ENCODE data around the gene TMEM53.

The TMEM53 gene

DNA sequence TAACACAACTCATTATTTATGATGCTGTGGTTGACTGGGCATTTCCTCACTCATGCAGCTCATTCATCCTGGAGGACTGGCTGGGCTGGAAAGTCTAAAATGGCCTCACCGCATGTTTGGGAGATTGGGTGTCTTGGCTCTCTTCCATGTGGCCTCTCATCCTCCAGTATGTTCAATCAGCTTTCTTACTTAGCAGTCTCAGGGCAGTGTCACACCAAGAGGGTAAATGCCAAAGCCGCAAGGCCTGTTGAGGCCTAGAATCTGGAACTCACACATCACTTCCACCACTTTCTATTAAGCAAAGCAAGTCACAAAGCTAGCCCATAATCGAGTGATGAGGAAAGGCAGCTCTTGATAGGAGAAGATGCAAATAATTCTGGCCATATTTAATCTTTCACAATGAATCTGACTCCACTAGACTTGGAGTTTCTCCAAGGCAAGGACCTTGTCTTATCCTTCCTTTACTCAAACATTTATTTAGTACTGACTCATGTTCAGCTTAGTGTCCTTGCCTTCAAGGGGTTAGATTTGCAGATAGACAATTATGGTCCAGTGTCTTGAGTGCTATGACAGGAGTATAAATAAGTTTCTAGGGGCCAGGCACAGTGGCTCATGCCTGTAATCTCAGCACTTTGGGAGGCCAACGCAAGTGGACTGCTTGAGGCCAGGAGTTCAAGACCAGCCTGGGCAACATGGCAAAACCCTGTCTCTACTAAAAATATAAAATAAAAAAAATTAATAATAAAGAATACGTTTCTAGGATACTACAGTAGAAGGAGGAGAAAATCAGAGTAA is 45.1 kb downstream of the TMEM53 start:
- no peak for DNase-seq (ENCODE audit: low read depth)

GRCh38 chr1:44625348-44625747 is 48.9 kb downstream of the TMEM53 start:
- no peak for DNase-seq (ENCODE audit: low read depth)

DNA sequence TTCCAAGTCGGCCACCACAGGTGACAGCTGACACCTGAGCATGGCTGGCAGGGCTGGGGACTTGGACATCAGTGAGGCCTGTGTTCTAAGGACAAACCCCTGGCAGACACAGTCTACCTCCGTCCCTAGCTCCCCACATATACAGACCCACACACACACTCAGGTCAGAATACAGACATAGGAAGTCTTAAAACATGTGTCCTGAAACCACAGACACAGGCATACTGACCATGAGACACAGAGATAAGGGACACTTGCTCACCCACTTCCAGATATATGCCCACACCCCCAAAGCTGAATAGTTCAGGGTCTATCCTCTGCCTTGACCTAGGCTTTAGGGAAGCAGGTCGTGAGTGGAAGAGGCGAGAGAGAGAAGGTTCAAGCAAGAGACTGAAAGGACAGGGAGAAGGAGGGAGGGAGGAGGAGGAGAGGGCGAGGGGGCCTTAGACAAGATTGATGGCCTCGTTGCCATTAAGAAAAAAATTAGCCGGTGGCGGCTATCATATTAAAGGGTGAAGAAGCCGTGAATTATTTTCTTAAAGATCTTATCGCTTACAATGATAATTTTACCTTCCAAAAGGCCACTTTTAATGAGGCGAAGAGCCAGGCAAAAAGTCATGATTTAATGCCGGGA is 49.9 kb downstream of the TMEM53 start:
- DNase-seq (ENCODE audit: low read depth) = no peak

DNA sequence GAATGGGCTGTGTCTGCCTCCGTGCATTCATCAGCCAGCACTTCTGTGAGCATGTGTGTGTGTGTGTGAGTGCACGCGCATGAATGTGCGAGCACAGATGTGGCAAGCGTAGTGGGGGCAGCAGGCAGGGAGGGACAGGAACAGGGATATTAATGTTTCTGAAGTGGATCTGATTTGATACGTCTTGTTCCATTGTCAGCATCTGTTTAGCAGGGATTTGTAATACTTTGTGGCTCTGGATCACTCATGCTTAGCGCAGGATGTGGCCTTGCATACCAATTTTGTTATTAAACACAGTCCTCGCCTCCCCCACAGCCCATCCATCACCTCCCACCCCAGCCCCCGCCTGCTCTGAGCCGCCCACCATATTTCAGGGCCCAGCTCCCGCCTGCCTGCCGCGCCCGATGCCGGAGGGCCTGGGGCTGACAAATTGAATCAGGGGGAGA is 52.4 kb downstream of the TMEM53 start:
- no peak for DNase-seq (ENCODE audit: low read depth)

- no peak for DNase-seq (ENCODE audit: low read depth)
Observed at GRCh38 chr1:44620072-44620471, 54.2 kb downstream of the TMEM53 start.

DNA sequence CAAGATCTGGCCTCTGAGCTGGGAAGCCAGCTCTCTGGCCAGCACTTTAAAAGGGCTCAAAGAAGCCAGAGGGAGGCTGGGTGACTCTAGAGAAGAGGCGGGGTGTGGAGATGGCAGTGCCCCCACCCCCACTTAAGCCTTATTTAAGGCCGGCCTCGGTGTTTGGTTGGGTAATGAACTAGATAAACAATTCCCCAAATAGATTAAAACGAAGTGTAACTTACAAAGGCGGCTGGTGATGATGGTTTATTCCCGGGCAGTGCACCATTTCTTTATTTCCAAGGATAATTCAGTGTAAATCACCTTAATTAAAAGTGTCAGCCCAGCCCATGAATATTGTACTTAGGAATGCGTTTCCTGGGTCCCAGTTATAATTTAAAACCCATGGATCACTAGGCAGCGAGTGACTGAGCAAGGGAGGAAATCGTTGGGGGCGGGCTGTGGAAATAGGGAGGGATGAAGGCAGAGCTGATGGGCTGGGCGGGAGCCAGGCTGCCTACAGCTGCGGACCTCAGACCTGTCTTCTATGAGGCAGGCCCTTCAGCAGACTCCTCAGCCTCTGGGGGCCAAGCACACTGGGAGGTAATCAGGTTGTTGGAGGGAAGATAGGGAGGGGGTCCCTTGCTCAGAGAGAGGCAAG is 54.9 kb downstream of the TMEM53 start:
- DNase-seq (ENCODE audit: low read depth) = no peak

GRCh38 chr1:44617703-44618029 is 56.6 kb downstream of the TMEM53 start:
- no peak for DNase-seq (ENCODE audit: low read depth)

DNA sequence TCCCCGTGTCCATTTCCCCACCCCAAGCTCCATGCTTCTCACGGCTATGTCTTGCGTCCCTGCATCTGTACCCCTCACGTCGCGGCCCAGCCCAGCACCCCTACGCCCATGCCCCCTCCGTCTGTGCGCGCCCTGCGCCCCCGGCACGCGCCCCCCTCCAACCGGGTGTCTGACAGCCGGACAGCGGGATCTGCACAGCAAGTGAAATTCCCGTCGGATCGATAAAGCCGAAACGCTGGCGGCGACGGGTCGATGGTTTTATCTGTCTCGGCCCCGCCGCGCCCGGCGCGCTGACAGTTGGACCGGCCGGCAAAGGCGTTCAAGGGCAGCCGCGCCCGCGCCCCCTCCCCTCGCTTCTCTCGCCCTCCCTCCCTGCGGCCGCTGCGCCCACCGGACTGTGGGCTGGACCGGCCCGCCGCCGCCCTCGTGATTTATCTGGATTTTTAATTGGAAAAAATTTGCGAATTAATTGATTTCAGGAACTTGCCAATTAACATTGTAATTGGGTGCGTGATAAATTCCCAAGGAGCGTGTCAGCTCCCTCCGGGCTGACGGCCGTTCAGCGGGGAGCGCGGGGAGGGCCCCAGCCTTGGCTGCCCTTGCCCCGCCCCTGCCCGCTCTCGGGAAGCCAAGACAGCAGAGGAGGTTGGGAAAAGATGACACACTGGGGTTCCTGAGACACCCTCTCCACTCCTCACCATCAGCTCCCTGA is 57.1 kb downstream of the TMEM53 start:
- no peak for DNase-seq (ENCODE audit: low read depth)

DNA sequence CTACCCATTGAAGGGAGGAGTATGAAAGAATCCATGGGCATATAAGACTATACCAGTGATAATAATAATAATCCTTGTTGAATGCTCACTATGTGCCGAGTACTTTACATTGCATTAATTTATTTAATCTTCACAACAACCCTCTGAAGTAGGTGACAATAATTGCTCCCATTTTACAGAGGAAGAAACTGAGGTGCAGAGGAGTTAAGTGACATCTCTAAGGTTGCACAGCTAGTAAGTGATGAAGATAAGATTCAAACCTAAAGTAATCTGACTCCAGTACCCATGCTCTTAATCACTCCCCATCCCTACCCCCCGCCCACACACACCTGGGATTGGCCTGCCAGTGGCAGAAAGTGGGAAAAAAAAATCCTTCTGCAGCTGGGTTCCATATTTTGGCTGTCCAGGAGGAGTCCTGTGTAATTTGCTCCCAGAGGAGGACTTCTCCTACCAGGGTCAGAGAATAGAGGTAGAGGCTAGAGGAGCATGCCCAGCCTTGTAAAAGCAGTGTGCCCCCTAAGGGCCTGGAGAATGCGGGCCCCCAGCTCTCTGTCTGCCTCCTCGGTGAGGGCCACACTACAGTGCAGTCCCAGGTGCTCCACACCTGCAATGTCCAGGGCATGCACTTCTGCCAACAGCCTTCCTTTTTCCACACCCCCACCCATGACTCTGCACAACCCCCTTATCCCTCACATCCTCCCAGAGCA is 57.8 kb downstream of the TMEM53 start:
- no peak for DNase-seq (ENCODE audit: low read depth)

GRCh38 chr1:44613941-44614340 is 60.3 kb downstream of the TMEM53 start:
- DNase-seq (ENCODE audit: low read depth) = no peak

GRCh38 chr1:44611866-44612265 is 62.4 kb downstream of the TMEM53 start:
- no peak for DNase-seq (ENCODE audit: low read depth)

DNA sequence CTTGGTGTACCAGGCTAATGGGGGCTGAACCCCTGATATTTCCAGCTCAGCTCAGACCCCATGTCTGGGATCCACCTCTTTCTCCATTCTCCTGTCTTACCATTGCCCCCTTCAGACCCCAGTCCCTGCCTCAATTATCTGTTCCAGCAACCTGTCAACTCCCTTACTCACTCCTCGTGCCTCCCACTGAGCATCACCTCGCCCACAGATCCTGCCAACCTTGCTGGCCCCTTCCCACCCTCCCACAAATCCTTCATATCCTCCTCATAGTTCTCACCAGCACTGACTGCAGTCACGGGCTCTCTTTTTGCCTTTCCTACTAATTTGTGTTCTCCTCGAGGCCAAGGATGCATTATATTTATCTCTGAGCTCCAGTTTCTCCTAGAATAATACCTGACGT is 62.9 kb downstream of the TMEM53 start:
- no peak for DNase-seq (ENCODE audit: low read depth)

DNA sequence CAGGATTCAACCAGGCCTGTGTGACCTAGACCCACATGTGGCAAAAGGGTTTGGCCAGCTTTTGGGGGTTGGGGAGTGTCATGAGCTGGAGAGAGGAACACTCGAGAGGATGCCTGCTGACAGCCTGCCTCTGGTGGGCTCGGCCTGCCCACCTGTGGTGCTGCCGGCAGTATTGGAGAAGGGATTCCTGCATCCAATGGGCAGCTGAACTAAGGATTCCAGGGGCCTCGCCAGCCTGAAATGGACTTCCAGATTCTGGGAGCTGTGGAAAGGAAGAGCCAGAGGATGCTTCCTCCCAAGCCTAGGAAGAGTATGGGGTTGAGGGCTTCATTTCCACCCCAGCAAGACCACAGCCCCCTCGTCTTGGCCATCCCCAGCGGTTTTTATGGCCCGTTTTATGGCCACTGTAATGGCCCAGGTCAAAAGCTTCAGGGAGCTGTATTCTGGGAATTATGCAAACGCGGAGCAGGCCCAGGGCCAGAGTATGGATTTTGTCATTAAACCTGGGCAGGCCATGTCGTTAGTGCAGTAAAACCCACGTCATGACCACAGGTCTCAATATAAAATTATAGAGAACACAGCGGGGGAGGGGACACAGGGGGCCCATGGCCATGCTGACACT is 63.6 kb downstream of the TMEM53 start:
- no peak for DNase-seq (ENCODE audit: low read depth)

- DNase-seq (ENCODE audit: low read depth) = no peak
Observed at GRCh38 chr1:44609768-44610526, 64.3 kb downstream of the TMEM53 start.

- DNase-seq (ENCODE audit: low read depth) = no peak
Observed at GRCh38 chr1:44609412-44609767, 64.9 kb downstream of the TMEM53 start.

GRCh38 chr1:44608141-44608540 is 66.1 kb downstream of the TMEM53 start:
- no peak for DNase-seq (ENCODE audit: low read depth)

- DNase-seq (ENCODE audit: low read depth) = no peak
Observed at GRCh38 chr1:44606701-44607281, 67.5 kb downstream of the TMEM53 start.

GRCh38 chr1:44605914-44606615 is 68.2 kb downstream of the TMEM53 start:
- no peak for DNase-seq (ENCODE audit: low read depth)

- DNase-seq (ENCODE audit: low read depth) = no peak
Observed at GRCh38 chr1:44604157-44604955, 69.9 kb downstream of the TMEM53 start.
